Measurements from ENCODE around the gene TP53RK.

GRCh38 chr20:46666306-46666705 is 22.9 kb downstream of the TP53RK start:
- TF ChIP-seq, protein P1, sequence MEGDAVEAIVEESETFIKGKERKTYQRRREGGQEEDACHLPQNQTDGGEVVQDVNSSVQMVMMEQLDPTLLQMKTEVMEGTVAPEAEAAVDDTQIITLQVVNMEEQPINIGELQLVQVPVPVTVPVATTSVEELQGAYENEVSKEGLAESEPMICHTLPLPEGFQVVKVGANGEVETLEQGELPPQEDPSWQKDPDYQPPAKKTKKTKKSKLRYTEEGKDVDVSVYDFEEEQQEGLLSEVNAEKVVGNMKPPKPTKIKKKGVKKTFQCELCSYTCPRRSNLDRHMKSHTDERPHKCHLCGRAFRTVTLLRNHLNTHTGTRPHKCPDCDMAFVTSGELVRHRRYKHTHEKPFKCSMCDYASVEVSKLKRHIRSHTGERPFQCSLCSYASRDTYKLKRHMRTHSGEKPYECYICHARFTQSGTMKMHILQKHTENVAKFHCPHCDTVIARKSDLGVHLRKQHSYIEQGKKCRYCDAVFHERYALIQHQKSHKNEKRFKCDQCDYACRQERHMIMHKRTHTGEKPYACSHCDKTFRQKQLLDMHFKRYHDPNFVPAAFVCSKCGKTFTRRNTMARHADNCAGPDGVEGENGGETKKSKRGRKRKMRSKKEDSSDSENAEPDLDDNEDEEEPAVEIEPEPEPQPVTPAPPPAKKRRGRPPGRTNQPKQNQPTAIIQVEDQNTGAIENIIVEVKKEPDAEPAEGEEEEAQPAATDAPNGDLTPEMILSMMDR (IDR thresholded peaks at IDR 0.05; ENCODE audit: insufficient read depth, low read length): no peak
- no peak for TF ChIP-seq SPI1 (IDR thresholded peaks at IDR 0.05; ENCODE audit: borderline replicate concordance, low read depth)
- no peak for TF ChIP-seq POLR2AphosphoS5 (IDR thresholded peaks at IDR 0.05; ENCODE audit: low read depth)
- no peak for TF ChIP-seq GABPA (IDR thresholded peaks at IDR 0.05; ENCODE audit: low read depth)
- no peak for TF ChIP-seq REST (IDR thresholded peaks at IDR 0.05; ENCODE audit: insufficient replicate concordance, low read depth)
